ENCODE measurements around the gene HIP1R.
"Not testable (repeated sequence)": the region's sequence is repeated elsewhere in the genome, so short reads cannot be mapped to it uniquely, and the experiment has no call there.

Gene HIP1R

GRCh38 chr12:122874081-122874480 is 38.8 kb downstream of the HIP1R start:
- DNase-seq (ENCODE audit: low read depth): peak; percentile 37

DNA sequence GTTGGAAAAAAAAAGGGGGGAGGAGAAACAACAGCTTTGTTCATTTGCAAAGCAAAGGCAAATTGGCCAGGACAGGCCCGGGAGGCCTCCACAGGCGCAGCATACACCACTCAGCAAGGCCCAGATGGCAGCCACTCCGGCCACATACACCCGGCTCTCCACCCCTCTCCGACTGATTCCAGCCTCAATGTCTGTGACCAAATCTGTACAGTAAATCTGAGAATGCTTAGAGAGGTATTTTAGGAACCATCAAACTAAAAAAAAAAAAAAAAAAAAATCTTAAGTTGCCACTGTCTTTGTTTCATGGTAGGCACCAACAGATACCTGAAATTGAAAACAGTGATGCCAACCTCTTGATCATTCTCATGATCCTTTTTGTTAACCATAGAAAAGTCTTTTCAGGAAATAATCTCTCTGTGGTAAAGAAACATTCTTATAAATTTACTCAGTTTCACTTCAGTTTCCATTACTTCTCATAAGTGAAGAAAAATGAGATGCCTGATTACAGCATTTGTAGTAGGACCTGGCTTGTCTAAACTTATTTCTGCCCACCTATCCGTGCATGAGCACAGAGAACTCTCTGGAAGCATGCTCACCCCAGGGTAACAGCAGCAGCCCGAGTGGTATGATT is 40.4 kb downstream of the HIP1R start:
- DNase-seq (ENCODE audit: low read depth): no peak

GRCh38 chr12:122876281-122876680 is 41.0 kb downstream of the HIP1R start:
- not testable (repeated sequence) for DNase-seq (ENCODE audit: low read depth)

DNA sequence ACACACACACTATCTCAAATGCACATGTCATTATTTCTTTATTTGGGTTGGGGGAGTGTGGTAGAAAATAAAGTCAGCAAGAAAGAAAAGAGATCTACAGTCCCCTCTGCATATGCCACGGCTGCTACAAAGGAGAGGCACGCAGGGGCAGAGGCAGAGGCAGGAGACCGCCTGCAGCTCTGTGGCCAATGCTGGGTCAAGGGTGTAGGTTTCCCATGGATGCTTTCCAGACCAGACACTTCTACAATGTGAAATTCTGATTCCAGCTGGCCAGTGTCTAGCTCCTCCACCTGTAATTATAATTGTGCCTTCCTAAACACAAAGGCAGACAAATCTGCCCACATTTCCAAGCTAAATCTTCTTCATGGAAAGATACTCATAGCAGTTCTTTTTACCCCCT is 41.5 kb downstream of the HIP1R start:
- DNase-seq (ENCODE audit: low read depth): no peak

DNA sequence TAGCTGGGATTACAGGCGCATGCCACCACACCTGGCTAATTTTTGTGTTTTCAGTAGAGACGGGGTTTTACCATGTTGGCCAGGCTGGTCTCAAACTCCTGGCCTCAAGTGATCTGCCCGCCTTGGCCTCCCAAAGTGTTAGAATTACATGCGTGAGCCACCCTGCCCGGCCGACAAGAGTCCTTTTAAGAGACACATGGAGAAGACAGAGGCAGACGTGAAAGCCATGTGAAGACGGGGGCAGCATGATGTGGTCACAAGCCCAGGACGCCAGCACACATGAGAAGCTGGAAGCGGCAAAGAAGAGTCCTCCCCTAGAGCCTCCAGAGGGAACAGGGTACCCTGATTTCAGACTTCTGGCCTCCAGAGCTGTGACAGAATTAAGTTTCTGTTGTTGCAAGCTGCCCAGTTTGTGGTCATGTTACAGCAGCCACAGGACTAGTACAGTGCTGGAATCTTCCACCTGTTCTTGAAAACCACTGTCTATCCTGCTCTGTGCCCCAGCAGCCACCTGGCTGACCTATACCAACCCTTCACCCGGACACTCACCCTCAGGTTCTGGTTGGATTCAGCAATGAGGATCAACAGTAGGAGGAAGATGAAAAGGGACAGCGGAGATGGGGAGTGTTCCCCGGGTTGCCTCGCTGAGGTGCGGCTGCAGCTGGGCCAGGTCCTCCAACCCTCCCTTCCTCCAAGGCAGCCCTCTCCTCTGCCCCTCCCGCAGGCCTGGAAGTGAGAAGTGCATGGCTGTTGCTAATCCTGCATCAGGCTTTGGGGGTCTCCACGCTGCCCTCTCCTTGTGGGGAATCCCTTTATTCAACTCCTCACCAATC is 43.7 kb downstream of the HIP1R start:
- no peak for DNase-seq (ENCODE audit: low read depth)

DNA sequence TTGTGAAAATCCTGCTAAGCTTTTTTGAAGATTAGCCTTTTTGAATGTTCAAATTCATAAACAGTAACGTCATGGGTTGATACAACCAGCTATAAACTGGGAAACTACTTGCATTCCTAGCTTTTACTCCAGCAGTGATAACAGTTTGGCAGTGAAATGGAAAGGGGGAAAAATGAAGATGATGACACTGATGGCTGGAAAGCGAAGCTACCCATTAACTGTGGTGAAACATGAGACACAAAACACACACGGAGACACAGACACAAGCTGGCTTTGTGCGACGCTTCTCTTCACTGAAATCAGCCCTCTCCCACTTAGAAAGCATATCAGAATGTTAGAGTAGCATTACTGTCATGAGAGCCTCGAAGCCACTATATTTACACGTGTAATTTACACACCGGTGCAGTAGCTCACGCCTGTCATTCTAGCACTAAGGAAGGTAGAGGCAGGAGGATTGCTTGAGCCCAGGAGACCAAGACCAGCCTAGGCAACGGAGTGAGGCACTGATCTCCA is 45.0 kb downstream of the HIP1R start:
- no peak for DNase-seq (ENCODE audit: low read depth)

- no peak for DNase-seq (ENCODE audit: low read depth)
Measured at GRCh38 chr12:122880668-122881067, 45.4 kb downstream of the HIP1R start.

- no peak for DNase-seq (ENCODE audit: low read depth)
Measured at GRCh38 chr12:122882908-122883558, 47.8 kb downstream of the HIP1R start.

- DNase-seq (ENCODE audit: low read depth): no peak
Measured at GRCh38 chr12:122884091-122884826, 49.0 kb downstream of the HIP1R start.

DNA sequence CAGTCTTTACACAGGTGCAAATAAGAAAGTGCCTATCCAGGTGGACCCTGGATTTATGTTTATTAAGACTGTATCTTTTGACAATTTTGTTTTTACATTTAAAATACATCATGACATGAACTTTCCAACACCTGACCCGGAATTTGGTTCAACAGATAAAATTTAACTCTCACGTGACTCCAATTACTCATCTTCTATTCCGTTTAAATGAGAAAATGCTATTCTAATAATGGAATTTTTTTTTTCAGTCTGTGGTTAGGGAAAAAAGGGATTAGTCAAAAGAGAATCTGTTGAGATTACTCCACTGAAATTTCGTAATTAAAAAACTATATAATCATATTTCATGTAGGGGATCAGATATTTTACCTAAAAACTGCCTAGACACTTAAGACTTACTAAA is 49.6 kb downstream of the HIP1R start:
- no peak for DNase-seq (ENCODE audit: low read depth)

- DNase-seq (ENCODE audit: low read depth): no peak
Measured at GRCh38 chr12:122886161-122886560, 50.9 kb downstream of the HIP1R start.

DNA sequence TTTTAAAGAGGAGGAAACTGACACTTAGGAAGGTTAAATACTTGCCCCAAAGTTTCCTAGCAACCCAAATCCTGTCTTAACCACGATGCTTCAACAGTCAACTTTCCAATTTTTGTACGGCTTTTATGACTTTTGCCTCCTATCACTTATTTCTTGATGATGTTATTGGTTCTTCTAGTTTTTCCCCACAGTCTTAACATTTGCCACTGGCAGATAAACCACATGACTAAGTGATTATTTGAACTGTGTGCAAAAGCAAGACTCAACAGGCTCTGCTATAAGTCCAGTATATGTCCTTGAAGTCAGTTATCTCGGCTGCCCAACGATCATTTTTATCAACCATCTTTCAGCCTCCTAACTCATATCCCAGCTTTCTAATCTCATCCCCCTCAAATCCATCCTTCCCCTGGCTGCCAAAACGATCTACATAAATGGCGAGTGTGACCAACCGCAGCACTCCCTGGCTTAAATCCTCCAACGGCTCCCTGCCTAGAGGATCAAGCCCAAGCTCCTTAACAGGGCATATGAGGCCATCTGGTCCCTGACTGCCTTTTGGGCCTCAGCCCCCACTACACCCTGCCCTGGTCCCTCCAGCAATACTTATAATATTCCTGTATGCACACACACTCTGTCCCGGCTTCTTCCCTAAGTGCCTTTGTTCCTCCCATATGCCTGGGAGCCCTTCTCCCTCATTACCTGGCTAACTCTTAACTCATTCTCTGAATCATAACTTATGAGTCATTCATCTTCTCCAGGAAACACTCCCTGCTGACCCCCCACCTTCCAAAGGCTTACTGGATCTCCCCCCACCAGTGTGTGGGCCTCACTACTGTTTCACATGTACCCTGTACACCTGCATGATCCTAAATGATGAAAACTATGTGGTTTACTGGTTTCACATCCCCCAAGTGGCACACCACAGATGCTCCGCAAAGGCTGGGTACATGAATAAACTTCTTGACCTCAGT is 51.9 kb downstream of the HIP1R start:
- DNase-seq (ENCODE audit: low read depth): no peak

GRCh38 chr12:122887819-122888212 is 52.6 kb downstream of the HIP1R start:
- no peak for DNase-seq (ENCODE audit: low read depth)

DNA sequence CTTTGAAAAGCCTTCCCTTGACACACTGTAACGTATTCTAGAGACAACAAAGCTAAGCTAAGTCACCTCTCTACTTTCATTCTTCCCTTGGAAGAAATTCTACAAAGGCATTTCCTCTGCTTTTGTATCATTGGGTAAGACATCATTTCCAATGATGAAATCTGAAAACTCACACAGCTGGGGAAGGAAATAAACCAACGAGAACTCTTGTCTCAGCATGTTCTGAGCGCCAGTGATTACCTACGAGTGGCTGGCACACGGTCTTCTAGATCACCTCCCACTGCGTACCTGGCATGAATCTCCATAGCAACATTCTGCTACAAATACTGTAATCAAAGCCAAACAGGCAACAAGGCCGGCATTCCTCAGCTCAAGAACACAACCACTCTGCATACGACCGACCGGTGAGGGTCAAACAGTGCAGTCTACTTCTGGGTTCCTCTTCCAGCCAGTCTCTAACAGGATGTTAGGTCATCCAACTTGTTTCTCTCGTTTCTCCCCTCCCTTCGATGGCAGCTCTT is 53.0 kb downstream of the HIP1R start:
- DNase-seq (ENCODE audit: low read depth): peak; percentile 74

GRCh38 chr12:122889761-122890520 is 54.7 kb downstream of the HIP1R start:
- no peak for DNase-seq (ENCODE audit: low read depth)

DNA sequence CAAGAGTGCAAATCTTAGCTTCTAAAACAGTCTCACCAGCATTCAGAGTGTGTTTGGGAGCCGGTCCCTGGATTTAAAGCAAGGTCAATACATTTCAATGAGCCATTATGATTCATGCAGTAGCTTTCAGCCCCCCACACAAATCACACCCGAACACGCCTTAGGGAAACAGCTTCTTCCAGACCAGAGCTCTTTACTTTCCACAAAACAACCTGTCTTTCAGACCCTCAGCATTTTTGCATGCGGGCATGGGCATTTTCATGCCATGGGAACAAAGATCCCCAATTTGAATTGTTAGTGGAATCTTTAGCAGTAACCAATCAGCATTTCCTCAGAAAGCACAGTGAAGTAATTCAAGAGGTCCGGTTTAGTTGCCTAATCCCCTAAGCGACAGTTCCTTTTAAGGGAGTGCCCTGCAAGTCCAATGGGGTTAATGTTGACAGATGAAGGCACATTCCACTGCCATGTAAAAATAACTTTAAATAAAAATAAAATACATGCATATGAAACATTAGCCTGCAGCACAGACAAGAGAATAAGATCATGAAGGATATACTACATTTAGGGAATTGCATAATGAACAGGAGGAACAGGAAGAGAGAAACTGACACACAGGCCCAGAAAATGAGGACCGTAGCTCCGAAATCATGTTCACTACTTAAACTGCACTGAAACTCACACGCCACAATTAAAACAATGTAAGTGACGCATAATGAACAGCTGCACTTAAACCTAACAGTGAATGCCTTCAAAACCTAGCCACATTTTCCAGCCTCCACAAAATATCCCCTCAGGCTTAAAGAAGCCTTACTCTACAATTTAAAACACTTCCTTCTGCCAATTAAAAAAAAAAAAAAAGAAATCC is 56.6 kb downstream of the HIP1R start:
- DNase-seq (ENCODE audit: low read depth): no peak

DNA sequence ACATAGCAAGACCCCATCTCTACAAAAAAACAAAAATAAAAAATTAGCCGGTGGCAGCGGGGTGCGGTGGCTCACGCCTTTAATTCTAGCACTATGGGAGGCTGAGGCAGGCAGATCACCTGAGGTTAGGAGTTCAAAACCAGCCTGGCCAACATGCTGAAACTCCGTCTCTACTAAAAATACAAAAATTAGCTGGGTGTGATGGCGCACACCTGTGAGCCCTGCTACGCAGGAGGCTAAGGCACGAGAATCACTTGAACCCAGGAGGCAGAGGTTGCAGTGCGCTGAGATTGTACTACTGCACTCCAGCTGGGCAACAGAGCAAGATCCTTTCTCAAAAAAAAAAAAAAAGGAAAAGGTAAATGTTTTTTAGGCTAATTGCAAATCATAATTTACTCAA is 57.5 kb downstream of the HIP1R start:
- DNase-seq (ENCODE audit: low read depth): not testable (repeated sequence)

DNA sequence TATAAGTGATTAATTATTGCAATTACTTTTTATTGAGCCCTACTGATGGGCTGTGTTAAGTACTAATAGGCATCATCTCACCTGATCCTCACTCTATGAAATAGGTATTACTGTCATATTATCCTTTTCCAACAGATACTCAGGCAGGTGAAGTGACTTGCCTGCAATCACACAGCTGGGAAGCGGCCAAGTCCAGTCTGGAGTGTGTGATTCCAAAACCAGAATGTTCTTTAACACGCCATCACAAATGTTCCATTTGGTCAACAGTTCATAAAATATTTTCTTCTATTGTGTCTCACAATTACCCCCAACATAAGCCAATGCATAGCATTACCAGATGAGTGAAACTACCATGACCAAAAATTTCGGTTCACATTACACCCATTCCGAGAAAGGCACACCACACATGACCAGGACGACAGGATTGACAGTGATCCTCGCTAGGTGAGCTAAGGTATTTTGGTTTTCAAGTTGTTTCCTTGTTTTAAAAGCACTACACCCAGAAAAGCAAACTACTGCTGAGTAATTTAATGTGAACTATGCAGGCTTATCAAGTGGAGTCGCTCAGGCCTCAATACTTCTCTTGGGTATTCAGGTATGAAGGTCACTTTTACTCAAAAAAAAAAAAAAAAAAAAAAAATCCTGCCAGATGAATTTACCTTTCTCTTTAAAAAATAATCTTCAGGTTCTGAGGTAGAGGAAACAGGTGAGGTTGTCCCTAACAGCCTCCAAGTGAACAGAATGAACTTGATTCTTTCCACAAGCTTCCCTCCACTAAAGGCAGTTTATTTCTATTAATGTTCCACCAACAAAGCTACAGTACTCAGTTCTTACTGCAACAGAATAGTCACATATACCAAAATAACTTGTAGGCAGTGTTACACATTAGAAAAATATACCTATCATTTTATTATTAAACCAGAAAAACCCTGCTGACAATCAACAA is 58.2 kb downstream of the HIP1R start:
- no peak for DNase-seq (ENCODE audit: low read depth)
